SK-N-SH (cell line): ENCODE results near the gene APRT. TPM values are rescaled to one million over a fixed set of nuclear protein-coding genes. Genes with fewer than 3 reads are reported as not detected.

Experiments used
- CTCF ChIA-PET: fragments of 300-600, 350-600 bp; formaldehyde crosslinking; extraction: SDS; loops from one replicate; lab custom pipeline; 2021; lab: Yijun Ruan, JAX
- POLR2A ChIA-PET: fragments of 350-600 bp; sonication (Branson Sonifier 250); formaldehyde crosslinking; extraction: SDS; loops from one replicate; lab custom pipeline; 2020; ENCODE audit warnings: antibody characterized with exemption, inconsistent platforms; lab: Yijun Ruan, JAX
- DNase-seq: peaks from one replicate; pipeline ENCODE4 v3.0.0; 2012
- H2AFZ ChIP-seq: fragments of 200-600 bp; sonication (generic); 2 replicates; pipeline ENCODE4 v1.8.1; 2016; ENCODE audit warnings: antibody characterized with exemption, mild to moderate bottlenecking, low read depth
- H3F3A ChIP-seq: fragments of 200-600 bp; sonication (generic); replicated peaks from 2 replicates; pipeline ENCODE3; 2016; ENCODE audit warnings: antibody characterized with exemption, mild to moderate bottlenecking; ENCODE audit not compliant: insufficient read depth
- H3K27ac ChIP-seq, 2 experiments: fragments of 200-500 bp in 1 of 2; fragments of 200-600 bp in 1 of 2; sonication (Bioruptor generic) in 1 of 2; sonication (generic), shearing (Covaris generic) in 1 of 2; 2 replicates each; pipeline versions ENCODE4 v1.5.1 to v1.6.1; 2014 to 2016; ENCODE audit warnings: low read depth in 2 of 2, inconsistent platforms in 1 of 2, low read length in 1 of 2, mild to moderate bottlenecking in 1 of 2, mixed read lengths in 1 of 2
- H3K27me3 ChIP-seq: fragments of 200-600 bp; sonication (generic), shearing (Covaris generic); 2 replicates; pipeline ENCODE4 v1.6.1; 2016; ENCODE audit warnings: mixed run types; ENCODE audit not compliant: insufficient read depth
- H3K36me3 ChIP-seq, 2 experiments: fragments of 200-500 bp in 1 of 2; fragments of 200-600 bp in 1 of 2; sonication (Bioruptor generic) in 1 of 2; sonication (generic) in 1 of 2; replicated peaks in 1 of 2; 2 replicates each; pipeline versions ENCODE3 to v1.5.1; 2014 to 2016; ENCODE audit warnings: low read length in 1 of 2, mild to moderate bottlenecking in 1 of 2; ENCODE audit not compliant: insufficient read depth in 2 of 2, control insufficient read depth in 1 of 2
- H3K4me1 ChIP-seq, 2 experiments: fragments of 200-500 bp in 1 of 2; fragments of 200-600 bp in 1 of 2; sonication (Bioruptor generic) in 1 of 2; sonication (generic), shearing (Covaris generic) in 1 of 2; 2 replicates each; pipeline versions ENCODE4 v1.5.1 to v1.6.1; 2014 to 2016; ENCODE audit warnings: low read depth in 1 of 2, low read length in 1 of 2, mixed run types in 1 of 2; ENCODE audit not compliant: insufficient read depth in 2 of 2, control insufficient read depth in 1 of 2
- H3K4me2 ChIP-seq: fragments of 200-600 bp; sonication (generic), shearing (Covaris generic); 2 replicates; pipeline ENCODE4 v1.6.1; 2017; ENCODE audit warnings: mixed run types
- H3K4me3 ChIP-seq, 2 experiments: fragments of 200-500 bp in 1 of 2; fragments of 200-600 bp in 1 of 2; sonication (Bioruptor generic) in 1 of 2; sonication (generic), shearing (Covaris generic) in 1 of 2; 2 replicates each; pipeline versions ENCODE4 v1.5.1 to v1.8.1; 2014 to 2016; ENCODE audit warnings: low read depth in 2 of 2, inconsistent platforms in 1 of 2, low read length in 1 of 2, mild to moderate bottlenecking in 1 of 2, mixed read lengths in 1 of 2, moderate library complexity in 1 of 2
- H3K79me2 ChIP-seq: fragments of 200-600 bp; sonication (generic); 2 replicates; pipeline ENCODE4 v1.8.1; 2017; ENCODE audit warnings: mild to moderate bottlenecking; ENCODE audit not compliant: insufficient read depth
- H3K9ac ChIP-seq: fragments of 200-600 bp; sonication (generic); 2 replicates; pipeline ENCODE4 v1.6.1; 2017; ENCODE audit warnings: mixed run types
- H3K9me2 ChIP-seq: fragments of 200-600 bp; sonication (generic); 2 replicates; pipeline ENCODE4 v1.6.1; 2017; ENCODE audit warnings: mixed run types
- H3K9me3 ChIP-seq: fragments of 200-600 bp; sonication (generic); 2 replicates; pipeline ENCODE4 v1.6.1; 2017; ENCODE audit warnings: mixed run types, mild to moderate bottlenecking, moderate library complexity
- H4K20me1 ChIP-seq: fragments of 200-600 bp; sonication (generic); 2 replicates; pipeline ENCODE4 v1.6.1; 2017; ENCODE audit warnings: mild to moderate bottlenecking, mixed run types; ENCODE audit not compliant: insufficient read depth
- CHD2 ChIP-seq: fragments of 150-350 bp; IDR thresholded peaks from 2 replicates; pipeline ENCODE4 v1.6.1; 2018; ENCODE audit warnings: low read length; ENCODE audit not compliant: partially characterized antibody
- ELF1 ChIP-seq: IDR thresholded peaks from 2 replicates; pipeline ENCODE4 v1.4.0; 2012
- EP300 ChIP-seq, 2 experiments: IDR thresholded peaks; 2 replicates each; pipeline versions ENCODE4 v1.4.0 to v1.6.1; 2012; ENCODE audit warnings: borderline replicate concordance in 1 of 2, low read depth in 1 of 2, low read length in 1 of 2
- EZH2phosphoT487 ChIP-seq: fragments of 200-600 bp; sonication (generic); IDR thresholded peaks from 2 replicates; pipeline ENCODE4 v1.6.1; 2017; ENCODE audit warnings: low read depth, mixed run types, mild to moderate bottlenecking, antibody characterized with exemption, moderate library complexity, borderline replicate concordance
- FOXM1 ChIP-seq: IDR thresholded peaks from 2 replicates; pipeline ENCODE4 v1.4.0; 2012; ENCODE audit warnings: low read depth, mild to moderate bottlenecking
- MEF2A ChIP-seq: IDR thresholded peaks from 2 replicates; pipeline ENCODE4 v1.4.0; 2012; ENCODE audit warnings: low read depth, borderline replicate concordance
- RAD21 ChIP-seq: IDR thresholded peaks from 2 replicates; pipeline ENCODE4 v1.6.1; 2012; ENCODE audit warnings: mild to moderate bottlenecking, low read length
- RFX5 ChIP-seq: IDR thresholded peaks from 2 replicates; pipeline ENCODE4 v1.6.1; 2012; ENCODE audit warnings: mild to moderate bottlenecking, improper control_type of control experiment, low read length
- SIN3A ChIP-seq: IDR thresholded peaks from 2 replicates; pipeline ENCODE4 v1.6.1; 2012; ENCODE audit warnings: low read depth, mild to moderate bottlenecking, low read length, moderate library complexity, borderline replicate concordance
- TEAD4 ChIP-seq: IDR thresholded peaks from 2 replicates; pipeline ENCODE4 v1.4.0; 2012; ENCODE audit warnings: mild to moderate bottlenecking, borderline replicate concordance; ENCODE audit not compliant: insufficient read depth
- WGBS: methylation state at CpG from one replicate; pipeline ENCODE4 v1.1.6; 2017; ENCODE audit warnings: low lambda C conversion rate; 5-methylcytosine and 5-hydroxymethylcytosine counted together
- polyA plus RNA-seq, 3 experiments: library from polyadenylated mRNA; depleted of rRNA; stranded (reverse); fragments of >200 nt; gene quantifications; 2 replicates each; pipeline ENCODE4 v1.2.3, GENCODE V29; 2012
- TF ChIP-seq, protein P1 (sequence below): IDR thresholded peaks from 2 replicates; pipeline ENCODE4 v1.6.1; 2012; ENCODE audit warnings: mild to moderate bottlenecking, low read depth, low read length, moderate library complexity
- TF ChIP-seq, protein P2 (sequence below): IDR thresholded peaks from 2 replicates; pipeline ENCODE4 v1.4.0; 2012; ENCODE audit warnings: low read depth

The APRT gene
- polyA plus RNA-seq, 1 of the 3 experiments (the other 2 are of a cell fraction) = 192 TPM

DNA sequence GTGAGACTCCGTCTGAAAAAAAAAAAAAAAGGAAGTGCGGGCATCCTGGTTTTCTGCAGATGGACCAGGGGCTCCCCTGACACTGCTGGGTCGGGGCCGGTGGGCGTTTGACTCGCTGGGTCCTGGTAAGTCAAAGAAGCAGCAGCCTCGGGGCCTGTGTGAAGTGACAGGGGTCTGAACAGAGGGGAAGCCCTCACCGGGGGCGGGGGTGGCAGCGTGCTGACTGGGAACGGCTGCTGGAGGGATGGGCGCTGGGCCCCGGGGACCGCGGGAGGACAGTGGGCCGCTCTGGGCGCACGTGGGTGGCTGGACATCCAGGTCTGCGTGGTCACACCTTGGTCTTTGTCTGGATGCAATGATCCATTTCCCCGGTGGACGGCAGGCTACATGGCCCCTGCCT is 36.8 kb upstream of the APRT start:
- DNase-seq = no peak
- Histone ChIP-seq H3K4me3 (no peak overlapping the region), H3F3A (no peaks in the 10 kb centered on the region), H3K9me3 (no peaks in the 10 kb centered on the region), H3K79me2 (no peaks in the 10 kb centered on the region), H3K27me3 (no peaks in the 10 kb centered on the region), H3K4me1 (no peaks in the 10 kb centered on the region), H4K20me1 (0 out of 2 replicates have a peak, but pooled peaks cover 3% of the 10 kb centered on the region), H3K36me3 (peaks cover 0 to 3% of the 10 kb centered on the region in 2 experiments), H3K27ac (no peak overlapping the region), H3K9ac (no peak overlapping the region), H3K9me2 (no peaks in the 10 kb centered on the region), H3K4me2 (no peak overlapping the region), H2AFZ (no peak overlapping the region)
- CTCF ChIA-PET = interaction anchor here (0.7 to 1.4 kb wide), 3 partner anchors 10 to 205 kb away, joined by 3 to 7 read pairs (median 3); no protein-coding TSS in a partner anchor
- 92% methylated on average over 6 of the region's 21 CpGs for WGBS
- POLR2A ChIA-PET = no interaction called here
- TF ChIP-seq EZH2phosphoT487 (no peak), CHD2 (no peak), RFX5 (no peak), SIN3A (no peak), ELF1 (no peak), MEF2A (no peak)
- TF ChIP-seq, protein P1, sequence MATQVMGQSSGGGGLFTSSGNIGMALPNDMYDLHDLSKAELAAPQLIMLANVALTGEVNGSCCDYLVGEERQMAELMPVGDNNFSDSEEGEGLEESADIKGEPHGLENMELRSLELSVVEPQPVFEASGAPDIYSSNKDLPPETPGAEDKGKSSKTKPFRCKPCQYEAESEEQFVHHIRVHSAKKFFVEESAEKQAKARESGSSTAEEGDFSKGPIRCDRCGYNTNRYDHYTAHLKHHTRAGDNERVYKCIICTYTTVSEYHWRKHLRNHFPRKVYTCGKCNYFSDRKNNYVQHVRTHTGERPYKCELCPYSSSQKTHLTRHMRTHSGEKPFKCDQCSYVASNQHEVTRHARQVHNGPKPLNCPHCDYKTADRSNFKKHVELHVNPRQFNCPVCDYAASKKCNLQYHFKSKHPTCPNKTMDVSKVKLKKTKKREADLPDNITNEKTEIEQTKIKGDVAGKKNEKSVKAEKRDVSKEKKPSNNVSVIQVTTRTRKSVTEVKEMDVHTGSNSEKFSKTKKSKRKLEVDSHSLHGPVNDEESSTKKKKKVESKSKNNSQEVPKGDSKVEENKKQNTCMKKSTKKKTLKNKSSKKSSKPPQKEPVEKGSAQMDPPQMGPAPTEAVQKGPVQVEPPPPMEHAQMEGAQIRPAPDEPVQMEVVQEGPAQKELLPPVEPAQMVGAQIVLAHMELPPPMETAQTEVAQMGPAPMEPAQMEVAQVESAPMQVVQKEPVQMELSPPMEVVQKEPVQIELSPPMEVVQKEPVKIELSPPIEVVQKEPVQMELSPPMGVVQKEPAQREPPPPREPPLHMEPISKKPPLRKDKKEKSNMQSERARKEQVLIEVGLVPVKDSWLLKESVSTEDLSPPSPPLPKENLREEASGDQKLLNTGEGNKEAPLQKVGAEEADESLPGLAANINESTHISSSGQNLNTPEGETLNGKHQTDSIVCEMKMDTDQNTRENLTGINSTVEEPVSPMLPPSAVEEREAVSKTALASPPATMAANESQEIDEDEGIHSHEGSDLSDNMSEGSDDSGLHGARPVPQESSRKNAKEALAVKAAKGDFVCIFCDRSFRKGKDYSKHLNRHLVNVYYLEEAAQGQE = no peak
- TF ChIP-seq, protein P2, sequence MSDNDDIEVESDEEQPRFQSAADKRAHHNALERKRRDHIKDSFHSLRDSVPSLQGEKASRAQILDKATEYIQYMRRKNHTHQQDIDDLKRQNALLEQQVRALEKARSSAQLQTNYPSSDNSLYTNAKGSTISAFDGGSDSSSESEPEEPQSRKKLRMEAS = no peak
- TF ChIP-seq, all 33 proteins: peak for 0

DNA sequence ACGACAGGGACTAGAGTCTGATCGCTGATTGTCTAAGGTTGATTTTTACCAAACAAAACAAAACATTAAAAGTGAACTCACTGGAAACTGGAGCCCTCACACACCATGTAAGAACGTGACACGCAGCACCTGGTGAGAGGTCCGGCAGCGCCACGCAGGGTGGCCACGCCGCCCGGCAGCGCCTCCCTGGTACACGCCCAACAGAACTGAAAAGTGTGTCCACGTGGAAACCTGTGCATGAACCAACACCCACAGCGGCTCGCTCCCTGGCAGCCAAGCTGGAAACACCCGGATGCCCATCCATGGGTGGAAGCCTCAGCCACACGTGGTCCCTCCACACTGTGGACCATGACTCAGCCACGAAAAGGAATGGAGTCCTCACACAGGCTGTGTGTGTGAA is 35.9 kb upstream of the APRT start:
- ChIA-PET POLR2A (no interaction called here), CTCF (interaction anchor here (0.7 to 2.6 kb wide), 2 partner anchors 10 to 206 kb away, joined by 3 to 14 read pairs; partner anchors contain the start of genes GALNS and TRAPPC2L)
- Histone ChIP-seq H2AFZ (no peak overlapping the region), H3K4me3 (no peak overlapping the region), H3K27ac (no peak overlapping the region), H3K9me3 (no peaks in the 10 kb centered on the region), H3K4me1 (no peaks in the 10 kb centered on the region), H3F3A (no peaks in the 10 kb centered on the region), H4K20me1 (0 out of 2 replicates have a peak, but pooled peaks cover 3% of the 10 kb centered on the region), H3K9ac (no peak overlapping the region), H3K27me3 (no peaks in the 10 kb centered on the region), H3K9me2 (no peaks in the 10 kb centered on the region), H3K79me2 (no peaks in the 10 kb centered on the region), H3K36me3 (peaks cover 0 to 10% of the 10 kb centered on the region in 2 experiments), H3K4me2 (no peak overlapping the region)
- DNase-seq = no peak
- TF ChIP-seq FOXM1 (no peak), EP300 (IDR thresholded peaks at IDR 0.05; ENCODE audit: borderline replicate concordance in 1 of 2, low read depth in 1 of 2, low read length in 1 of 2) (no peak), RAD21 (no peak), EZH2phosphoT487 (no peak), TEAD4 (no peak)
- WGBS = 86% methylated on average over 15 of the region's 18 CpGs
